ENCODE results near the gene SLC35C1.
"Not testable (repeated sequence)": the region's sequence is repeated elsewhere in the genome, so short reads cannot be mapped to it uniquely, and the experiment has no call there.

SLC35C1 gene

GRCh38 chr11:45786272-45786671 is 18.7 kb upstream of the SLC35C1 start:
- no peak overlapping the region for H3K4me3 ChIP-seq (ENCODE audit: low read depth, low read length)

GRCh38 chr11:45788887-45789286 is 16.1 kb upstream of the SLC35C1 start:
- no peak overlapping the region for H3K4me3 ChIP-seq (ENCODE audit: low read depth, low read length)

- H3K4me3 ChIP-seq (ENCODE audit: low read depth, low read length): no peak overlapping the region
These were observed 13.4 kb upstream of the SLC35C1 start for GRCh38 chr11:45791524-45791923.

- H3K4me3 ChIP-seq (ENCODE audit: low read depth, low read length): no peak overlapping the region
These were observed 10.8 kb upstream of the SLC35C1 start for GRCh38 chr11:45794169-45794568.

- no peak overlapping the region for H3K4me3 ChIP-seq (ENCODE audit: low read depth, low read length)
These were observed 9.6 kb upstream of the SLC35C1 start for GRCh38 chr11:45795379-45795778.

- no peak overlapping the region for H3K4me3 ChIP-seq (ENCODE audit: low read depth, low read length)
These were observed 8.5 kb upstream of the SLC35C1 start for GRCh38 chr11:45796461-45796861.

- H3K4me3 ChIP-seq (ENCODE audit: low read depth, low read length): no peak overlapping the region
These were observed 6.0 kb upstream of the SLC35C1 start for GRCh38 chr11:45798793-45799441.

- no peak overlapping the region for H3K4me3 ChIP-seq (ENCODE audit: low read depth, low read length)
These were observed 5.4 kb upstream of the SLC35C1 start for GRCh38 chr11:45799562-45799961.

GRCh38 chr11:45800261-45800660 is 4.7 kb upstream of the SLC35C1 start:
- no peak overlapping the region for H3K4me3 ChIP-seq (ENCODE audit: low read depth, low read length)

- H3K4me3 ChIP-seq (ENCODE audit: low read depth, low read length): no peak overlapping the region
These were observed 3.1 kb upstream of the SLC35C1 start for GRCh38 chr11:45801723-45802315.

GRCh38 chr11:45802531-45803317 is 2.2 kb upstream of the SLC35C1 start:
- H3K4me3 ChIP-seq (ENCODE audit: low read depth, low read length): no peak overlapping the region

- peak overlapping the region; percentile 66 for H3K4me3 ChIP-seq (ENCODE audit: low read depth, low read length)
These were observed 783 bp upstream of the SLC35C1 start for GRCh38 chr11:45803971-45804760.

- H3K4me3 ChIP-seq (ENCODE audit: low read depth, low read length): peak overlapping the region; percentile 66
These were observed 539 bp downstream of the SLC35C1 start for GRCh38 chr11:45805305-45806071.

GRCh38 chr11:45806072-45806933 is 1.4 kb downstream of the SLC35C1 start:
- no peak overlapping the region for H3K4me3 ChIP-seq (ENCODE audit: low read depth, low read length)

- H3K4me3 ChIP-seq (ENCODE audit: low read depth, low read length): no peak overlapping the region
These were observed 2.2 kb downstream of the SLC35C1 start for GRCh38 chr11:45806937-45807791.

- no peak overlapping the region for H3K4me3 ChIP-seq (ENCODE audit: low read depth, low read length)
These were observed 2.9 kb downstream of the SLC35C1 start for GRCh38 chr11:45807792-45808238.

- H3K4me3 ChIP-seq (ENCODE audit: low read depth, low read length): not testable (repeated sequence)
These were observed 3.5 kb downstream of the SLC35C1 start for GRCh38 chr11:45808427-45808826.
